ENCODE measurements around the gene PSAP.

The PSAP gene

DNA sequence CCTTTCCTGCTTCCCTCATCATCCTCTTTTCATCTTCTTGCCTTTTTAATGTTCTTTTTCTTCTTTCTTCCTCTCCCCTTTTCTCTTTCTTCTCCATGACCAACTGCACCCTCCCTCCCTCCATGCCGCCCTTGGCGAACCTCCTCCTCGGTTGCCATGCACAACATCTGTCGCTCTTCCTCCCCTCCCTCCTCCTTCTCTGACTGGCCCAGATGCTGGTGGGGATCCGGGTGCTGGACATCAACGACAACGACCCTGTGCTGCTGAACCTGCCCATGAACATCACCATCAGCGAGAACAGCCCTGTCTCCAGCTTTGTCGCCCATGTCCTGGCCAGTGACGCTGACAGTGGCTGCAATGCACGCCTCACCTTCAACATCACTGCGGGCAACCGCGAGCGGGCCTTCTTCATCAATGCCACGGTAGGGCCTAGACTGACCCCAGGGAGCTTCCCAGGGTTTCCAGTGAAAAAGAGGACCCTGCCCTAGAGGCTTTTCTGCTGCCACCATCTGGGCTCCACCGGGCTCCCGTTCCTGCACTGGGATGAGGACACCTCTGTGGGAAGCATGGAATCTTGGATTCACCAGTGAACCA lies 66.3 kb downstream of the PSAP start:
- H3K14ac ChIP-seq (ENCODE audit: low read length in 2 of 2): no peak overlapping the region
- no peak for DNase-seq

DNA sequence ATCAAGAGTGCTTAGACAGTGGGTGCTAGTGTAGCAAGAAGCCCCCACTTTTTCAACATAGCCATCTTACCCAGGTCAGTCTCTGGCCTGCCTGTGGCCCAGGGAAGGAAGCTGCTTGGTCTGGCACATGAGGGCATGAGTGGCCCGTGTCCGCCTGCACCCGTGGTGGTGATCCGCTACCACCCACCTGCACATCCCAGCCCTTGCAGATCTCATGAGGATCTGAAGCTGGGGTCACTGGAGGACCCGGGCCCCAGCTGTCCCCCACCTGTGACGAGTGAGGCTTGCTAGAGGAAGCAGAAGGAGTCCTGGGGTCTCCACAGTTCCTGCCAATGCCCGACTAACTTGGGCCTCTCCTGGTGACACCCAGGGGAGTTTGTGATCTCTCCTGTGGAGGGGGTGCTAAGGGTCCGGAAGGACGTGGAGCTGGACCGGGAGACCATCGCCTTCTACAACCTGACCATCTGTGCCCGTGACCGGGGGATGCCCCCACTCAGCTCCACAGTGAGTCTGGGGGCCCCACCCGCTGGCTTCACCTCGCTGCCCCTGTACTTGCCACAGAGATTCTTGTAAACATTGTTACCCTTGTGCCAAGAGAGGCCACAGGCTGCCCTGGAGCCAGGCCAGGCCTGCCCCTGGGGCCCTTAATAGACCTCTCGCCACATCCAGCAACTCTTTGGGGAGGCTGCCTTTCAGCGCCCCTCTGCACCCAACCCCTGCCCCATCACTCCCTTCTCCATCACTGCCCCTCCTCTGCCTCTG lies 67.0 kb downstream of the PSAP start:
- no peak overlapping the region for H4K91ac ChIP-seq (ENCODE audit: low read length)
- 84% methylated on average over 16 of the region's 17 CpGs for WGBS
- no peak overlapping the region for H3K4ac ChIP-seq (ENCODE audit: low read depth in 1 of 2, low read length in 2 of 2)
- H3K27me3 ChIP-seq (ENCODE audit: control insufficient read depth in 1 of 2, insufficient read depth in 1 of 2, low read length in 2 of 2): peaks cover 56 to 60% of the 10 kb centered on the region in 2 experiments
- H2BK120ac ChIP-seq (ENCODE audit: low read depth, low read length): no peak overlapping the region
- H2BK12ac ChIP-seq (ENCODE audit: low read length in 2 of 2): no peak overlapping the region
- H3K36me3 ChIP-seq (ENCODE audit: control insufficient read depth in 1 of 2, insufficient read depth in 2 of 2, low read depth in 1 of 2, low read length in 2 of 2): no peaks in the 10 kb centered on the region
- no peak overlapping the region for H3K4me2 ChIP-seq (ENCODE audit: low read length, poor library complexity, severe bottlenecking)
- H3K79me1 ChIP-seq (replicated peaks; ENCODE audit: low read length, poor library complexity, severe bottlenecking): no peaks in the 10 kb centered on the region
- H3K9me3 ChIP-seq (ENCODE audit: control insufficient read depth, low read length): no peaks in the 10 kb centered on the region
- no peak overlapping the region for H3K18ac ChIP-seq (ENCODE audit: low read depth in 1 of 2, low read length in 2 of 2)
- no peak overlapping the region for H3K14ac ChIP-seq (ENCODE audit: low read length in 2 of 2)
- H3K4me1 ChIP-seq (ENCODE audit: control insufficient read depth, insufficient read depth, low read depth, low read length): no peaks in the 10 kb centered on the region
- no peak overlapping the region for H3K23ac ChIP-seq (ENCODE audit: low read length in 2 of 2)
- H2AK5ac ChIP-seq (ENCODE audit: low read length, severe bottlenecking): no peak overlapping the region
- no peak overlapping the region for H3K9ac ChIP-seq (ENCODE audit: low read length)
- H2BK5ac ChIP-seq (ENCODE audit: low read depth, low read length, poor library complexity, severe bottlenecking): no peak overlapping the region
- H2BK15ac ChIP-seq (ENCODE audit: low read depth, poor library complexity, severe bottlenecking): no peak overlapping the region
- H4K8ac ChIP-seq (ENCODE audit: low read length): no peak overlapping the region
- no peak overlapping the region for H3K4me3 ChIP-seq (ENCODE audit: insufficient read depth in 1 of 2, low read depth in 1 of 2, low read length in 2 of 2)
- no peak overlapping the region for H2AFZ ChIP-seq (ENCODE audit: low read depth, low read length)
- DNase-seq: no peak
- H3K27ac ChIP-seq (ENCODE audit: low read length, poor library complexity, severe bottlenecking): no peak overlapping the region

More for the DNA sequence above, 66.3 kb downstream of the PSAP start:
- no peak overlapping the region for H2AFZ ChIP-seq (ENCODE audit: low read depth, low read length)
- H2BK12ac ChIP-seq (ENCODE audit: low read length in 2 of 2): no peak overlapping the region
- no peak overlapping the region for H3K9ac ChIP-seq (ENCODE audit: low read length)
- no peaks in the 10 kb centered on the region for H3K36me3 ChIP-seq (ENCODE audit: control insufficient read depth in 1 of 2, insufficient read depth in 2 of 2, low read depth in 1 of 2, low read length in 2 of 2)
- no peak overlapping the region for H2AK5ac ChIP-seq (ENCODE audit: low read length, severe bottlenecking)
- H3K4me2 ChIP-seq (ENCODE audit: low read length, poor library complexity, severe bottlenecking): no peak overlapping the region
- 91% methylated on average over 18 of the region's 18 CpGs for WGBS
- peaks cover 60% of the 10 kb centered on the region in 2 experiments for H3K27me3 ChIP-seq (ENCODE audit: control insufficient read depth in 1 of 2, insufficient read depth in 1 of 2, low read length in 2 of 2)
- no peak overlapping the region for H3K23ac ChIP-seq (ENCODE audit: low read length in 2 of 2)
- H2BK5ac ChIP-seq (ENCODE audit: low read depth, low read length, poor library complexity, severe bottlenecking): no peak overlapping the region
- H3K27ac ChIP-seq (ENCODE audit: low read length, poor library complexity, severe bottlenecking): no peak overlapping the region
- no peak overlapping the region for H3K4ac ChIP-seq (ENCODE audit: low read depth in 1 of 2, low read length in 2 of 2)
- H4K8ac ChIP-seq (ENCODE audit: low read length): no peak overlapping the region
- H3K18ac ChIP-seq (ENCODE audit: low read depth in 1 of 2, low read length in 2 of 2): no peak overlapping the region
- H3K9me3 ChIP-seq (ENCODE audit: control insufficient read depth, low read length): no peaks in the 10 kb centered on the region
- no peak overlapping the region for H2BK15ac ChIP-seq (ENCODE audit: low read depth, poor library complexity, severe bottlenecking)
- H3K79me1 ChIP-seq (replicated peaks; ENCODE audit: low read length, poor library complexity, severe bottlenecking): no peaks in the 10 kb centered on the region
- no peak overlapping the region for H2BK120ac ChIP-seq (ENCODE audit: low read depth, low read length)
- H4K91ac ChIP-seq (ENCODE audit: low read length): no peak overlapping the region
- no peak overlapping the region for H3K4me3 ChIP-seq (ENCODE audit: insufficient read depth in 1 of 2, low read depth in 1 of 2, low read length in 2 of 2)
- H3K4me1 ChIP-seq (ENCODE audit: control insufficient read depth, insufficient read depth, low read depth, low read length): no peaks in the 10 kb centered on the region

DNA sequence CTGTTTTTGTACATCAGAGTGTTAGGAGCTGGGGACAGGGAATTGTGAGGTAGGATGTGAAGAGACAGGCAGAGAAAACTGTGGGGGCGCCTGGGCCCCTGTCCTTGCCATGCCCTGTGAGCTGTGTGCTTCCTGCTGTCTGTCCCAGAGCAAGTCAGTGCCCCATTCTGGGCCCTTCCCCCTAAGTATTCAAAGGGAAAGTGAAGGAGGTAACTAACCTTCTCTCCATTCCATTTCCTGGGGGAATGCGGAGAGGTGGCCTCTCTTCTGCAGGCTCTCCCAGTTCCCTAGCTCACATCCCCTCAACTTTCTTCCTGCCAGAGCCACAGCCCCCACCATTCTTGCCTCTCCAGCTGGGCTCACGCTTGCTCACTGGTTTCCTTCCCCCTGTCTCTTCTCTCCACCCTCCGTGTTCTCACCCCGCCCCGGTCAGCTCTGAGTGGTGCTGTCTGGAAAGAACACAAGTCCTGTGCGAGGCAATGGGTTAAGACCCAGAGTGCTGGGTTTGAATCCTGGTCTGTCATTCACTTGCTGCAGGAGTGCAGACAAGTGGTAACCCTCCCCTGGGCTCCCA lies 68.0 kb downstream of the PSAP start:
- H3K18ac ChIP-seq (ENCODE audit: low read depth in 1 of 2, low read length in 2 of 2): no peak overlapping the region
- H4K91ac ChIP-seq (ENCODE audit: low read length): no peak overlapping the region
- H4K8ac ChIP-seq (ENCODE audit: low read length): no peak overlapping the region
- H2AK5ac ChIP-seq (ENCODE audit: low read length, severe bottlenecking): no peak overlapping the region
- H3K4me1 ChIP-seq (ENCODE audit: control insufficient read depth, insufficient read depth, low read depth, low read length): no peaks in the 10 kb centered on the region
- 60% methylated on average over 6 of the region's 7 CpGs for WGBS
- no peak overlapping the region for H3K27ac ChIP-seq (ENCODE audit: low read length, poor library complexity, severe bottlenecking)
- H3K14ac ChIP-seq (ENCODE audit: low read length in 2 of 2): no peak overlapping the region
- H3K4me2 ChIP-seq (ENCODE audit: low read length, poor library complexity, severe bottlenecking): no peak overlapping the region
- DNase-seq: no peak
- no peak overlapping the region for H3K9ac ChIP-seq (ENCODE audit: low read length)
- H3K4ac ChIP-seq (ENCODE audit: low read depth in 1 of 2, low read length in 2 of 2): no peak overlapping the region
- H2BK5ac ChIP-seq (ENCODE audit: low read depth, low read length, poor library complexity, severe bottlenecking): no peak overlapping the region
- no peaks in the 10 kb centered on the region for H3K9me3 ChIP-seq (ENCODE audit: control insufficient read depth, low read length)
- no peaks in the 10 kb centered on the region for H3K79me1 ChIP-seq (replicated peaks; ENCODE audit: low read length, poor library complexity, severe bottlenecking)
- H3K4me3 ChIP-seq (ENCODE audit: insufficient read depth in 1 of 2, low read depth in 1 of 2, low read length in 2 of 2): no peak overlapping the region
- no peak overlapping the region for H3K23ac ChIP-seq (ENCODE audit: low read length in 2 of 2)
- H3K27me3 ChIP-seq (ENCODE audit: control insufficient read depth in 1 of 2, insufficient read depth in 1 of 2, low read length in 2 of 2): peaks cover 56 to 60% of the 10 kb centered on the region in 2 experiments
- no peak overlapping the region for H2AFZ ChIP-seq (ENCODE audit: low read depth, low read length)
- H2BK12ac ChIP-seq (ENCODE audit: low read length in 2 of 2): no peak overlapping the region
- no peak overlapping the region for H2BK120ac ChIP-seq (ENCODE audit: low read depth, low read length)
- H2BK15ac ChIP-seq (ENCODE audit: low read depth, poor library complexity, severe bottlenecking): no peak overlapping the region
- H3K36me3 ChIP-seq (ENCODE audit: control insufficient read depth in 1 of 2, insufficient read depth in 2 of 2, low read depth in 1 of 2, low read length in 2 of 2): no peaks in the 10 kb centered on the region

DNA sequence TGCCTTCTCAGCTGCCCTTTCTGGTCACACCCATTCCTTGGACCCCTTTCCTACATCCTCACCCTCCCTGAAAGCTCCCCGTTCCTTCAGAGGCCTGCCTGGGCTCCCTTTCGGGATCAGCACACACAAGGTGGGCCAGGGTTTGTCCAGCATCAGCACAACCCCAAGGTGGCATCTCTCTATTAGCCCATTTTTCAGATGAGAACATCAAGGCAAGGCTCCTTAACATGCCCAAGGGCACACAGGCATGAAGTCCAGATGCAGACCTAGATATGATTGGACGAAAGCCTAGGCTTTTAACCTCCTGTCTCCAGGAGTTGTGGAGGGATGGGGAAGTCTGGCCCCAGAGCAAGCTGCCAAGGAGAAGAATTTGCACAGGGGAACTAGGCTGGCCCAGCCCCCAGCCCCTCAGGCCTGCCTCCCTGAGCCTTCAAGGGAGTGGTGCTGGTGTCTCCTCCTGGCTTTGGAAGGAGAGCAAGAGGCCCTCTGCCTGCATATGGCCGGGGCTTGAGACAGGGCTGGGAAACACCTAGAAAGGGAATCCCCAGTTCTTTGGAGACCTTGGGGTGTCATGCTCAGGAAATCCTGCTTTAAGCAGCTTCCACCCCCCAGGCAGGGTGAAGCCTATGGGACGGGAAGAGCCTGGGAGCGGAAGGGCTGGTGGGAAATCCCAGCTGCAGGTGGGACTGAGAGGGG lies 68.7 kb downstream of the PSAP start:
- Histone ChIP-seq H2AK5ac (ENCODE audit: low read length, severe bottlenecking) (no peak overlapping the region), H3K9ac (ENCODE audit: low read length) (no peak overlapping the region), H2BK5ac (ENCODE audit: low read depth, low read length, poor library complexity, severe bottlenecking) (no peak overlapping the region), H3K27me3 (ENCODE audit: control insufficient read depth in 1 of 2, insufficient read depth in 1 of 2, low read length in 2 of 2) (peaks cover 51 to 60% of the 10 kb centered on the region in 2 experiments), H2BK15ac (ENCODE audit: low read depth, poor library complexity, severe bottlenecking) (no peak overlapping the region), H3K9me3 (ENCODE audit: control insufficient read depth, low read length) (no peaks in the 10 kb centered on the region), H2BK12ac (ENCODE audit: low read length in 2 of 2) (no peak overlapping the region), H2BK120ac (ENCODE audit: low read depth, low read length) (no peak overlapping the region), H3K4ac (ENCODE audit: low read depth in 1 of 2, low read length in 2 of 2) (no peak overlapping the region), H4K91ac (ENCODE audit: low read length) (no peak overlapping the region), H3K14ac (ENCODE audit: low read length in 2 of 2) (no peak overlapping the region), H3K79me1 (replicated peaks; ENCODE audit: low read length, poor library complexity, severe bottlenecking) (no peaks in the 10 kb centered on the region), H3K27ac (ENCODE audit: low read length, poor library complexity, severe bottlenecking) (no peak overlapping the region), H3K4me2 (ENCODE audit: low read length, poor library complexity, severe bottlenecking) (no peak overlapping the region), H4K8ac (ENCODE audit: low read length) (no peak overlapping the region), H3K36me3 (ENCODE audit: control insufficient read depth in 1 of 2, insufficient read depth in 2 of 2, low read depth in 1 of 2, low read length in 2 of 2) (no peaks in the 10 kb centered on the region), H3K18ac (ENCODE audit: low read depth in 1 of 2, low read length in 2 of 2) (no peak overlapping the region), H3K23ac (ENCODE audit: low read length in 2 of 2) (no peak overlapping the region), H3K4me1 (ENCODE audit: control insufficient read depth, insufficient read depth, low read depth, low read length) (no peaks in the 10 kb centered on the region), H2AFZ (ENCODE audit: low read depth, low read length) (no peak overlapping the region), H3K4me3 (ENCODE audit: insufficient read depth in 1 of 2, low read depth in 1 of 2, low read length in 2 of 2) (no peak overlapping the region)
- WGBS: 80% methylated on average over 6 of the region's 6 CpGs
- DNase-seq: no peak

Data from mesenchymal stem cell (in vitro differentiated cells and primary cell).